NCI-H2171 treated with DMSO at 0.1 percent for 48 hours (cell line): ENCODE results near the gene PRDM2.

Source experiments
- DNase-seq: peaks from one replicate; lab custom pipeline; 2025; lab: John Stamatoyannopoulos, UW

PRDM2 gene

DNA sequence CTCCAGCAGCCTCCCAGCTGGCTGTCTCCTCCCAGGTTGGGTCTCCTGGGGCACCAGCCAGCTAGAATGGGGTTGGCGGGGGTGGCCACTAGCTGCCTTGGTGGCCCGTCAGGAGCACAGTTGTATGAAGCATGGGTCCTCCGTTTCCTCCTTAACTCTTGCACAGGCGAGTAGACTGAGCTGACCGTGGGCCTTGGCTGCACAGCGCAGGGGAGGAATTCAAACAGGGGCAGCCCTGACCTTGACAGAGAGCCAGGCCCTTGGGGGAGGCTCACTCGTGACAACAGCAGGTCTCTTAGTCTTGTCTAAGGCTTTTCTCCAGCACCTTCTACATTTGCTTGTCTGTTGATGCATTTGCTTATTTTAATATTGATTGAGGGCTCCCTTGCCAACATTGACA lies 114.1 kb downstream of the PRDM2 start:
- no peak for DNase-seq

DNA sequence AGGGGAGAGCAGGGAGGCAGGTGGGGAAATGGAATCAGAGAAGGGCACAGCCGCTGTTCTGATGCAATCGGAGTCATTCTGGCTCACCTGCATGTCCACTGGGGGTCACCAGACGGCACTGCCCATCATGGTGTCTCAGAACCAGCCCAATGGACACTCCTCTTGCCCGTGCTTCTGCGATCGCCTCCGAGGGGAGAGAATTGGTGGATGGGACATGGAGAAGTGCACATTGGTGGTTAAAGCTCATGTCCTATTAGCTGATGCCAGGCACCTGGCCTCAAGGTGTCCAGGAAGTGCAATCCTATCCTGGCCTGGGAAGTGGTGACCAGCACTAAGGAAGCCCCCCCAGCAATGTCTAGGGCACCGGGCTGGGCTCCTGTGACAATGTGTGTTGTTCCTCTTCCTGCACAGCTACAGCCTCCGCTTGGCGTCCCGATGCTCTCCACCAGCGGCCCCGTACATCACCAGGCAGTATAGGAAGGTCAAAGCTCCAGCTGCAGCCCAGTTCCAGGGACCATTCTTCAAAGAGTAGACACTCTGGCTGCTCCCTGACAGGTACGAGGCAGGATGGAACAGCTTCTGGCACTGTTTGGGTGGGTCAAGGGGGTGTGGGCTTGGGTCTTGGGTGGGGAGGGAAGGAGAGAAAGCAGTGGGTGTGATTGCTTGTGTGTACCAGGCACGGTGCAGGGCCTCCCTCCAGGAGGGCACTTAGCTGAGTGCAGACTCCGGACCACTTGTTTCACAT lies 116.2 kb downstream of the PRDM2 start:
- no peak for DNase-seq

DNA sequence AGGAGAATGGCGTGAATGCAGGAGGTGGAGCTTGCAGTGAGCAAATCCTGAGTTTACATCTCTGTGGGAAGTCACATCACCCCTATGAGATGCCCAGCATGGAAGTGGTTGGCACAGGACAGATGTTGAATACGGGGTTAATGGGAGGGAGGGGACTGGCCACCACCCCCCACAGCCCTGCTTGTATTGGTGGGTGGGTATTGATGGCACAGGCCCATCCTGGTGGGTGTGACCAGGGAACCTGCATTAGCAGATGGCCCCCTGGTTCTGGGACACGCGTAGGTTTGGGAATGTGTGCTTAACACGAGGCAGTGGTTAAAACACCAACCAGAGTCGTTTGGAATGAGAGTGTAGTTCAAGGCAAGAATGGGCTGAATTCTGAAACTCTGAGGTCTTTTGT lies 117.9 kb downstream of the PRDM2 start:
- no peak for DNase-seq

DNA sequence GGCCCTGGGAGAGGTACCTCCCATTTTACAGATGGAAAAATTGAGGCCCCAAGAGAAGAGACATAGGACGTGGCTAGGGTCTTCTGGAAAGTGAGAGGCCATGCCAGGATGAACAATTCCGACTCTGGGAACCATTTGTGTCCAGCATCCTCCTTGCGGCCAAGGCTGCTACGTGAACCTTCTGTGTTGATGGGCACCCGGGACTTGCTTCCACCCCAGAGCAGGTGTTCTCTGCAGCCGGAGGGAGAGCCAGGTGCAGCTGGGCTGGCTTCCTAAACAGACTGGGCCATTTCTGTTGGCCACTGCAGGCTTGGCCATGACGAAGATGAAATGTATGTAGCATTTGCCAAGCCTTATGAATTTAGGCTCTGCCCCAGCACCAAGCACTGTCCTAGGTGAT lies 118.9 kb downstream of the PRDM2 start:
- DNase-seq, result no peak

DNA sequence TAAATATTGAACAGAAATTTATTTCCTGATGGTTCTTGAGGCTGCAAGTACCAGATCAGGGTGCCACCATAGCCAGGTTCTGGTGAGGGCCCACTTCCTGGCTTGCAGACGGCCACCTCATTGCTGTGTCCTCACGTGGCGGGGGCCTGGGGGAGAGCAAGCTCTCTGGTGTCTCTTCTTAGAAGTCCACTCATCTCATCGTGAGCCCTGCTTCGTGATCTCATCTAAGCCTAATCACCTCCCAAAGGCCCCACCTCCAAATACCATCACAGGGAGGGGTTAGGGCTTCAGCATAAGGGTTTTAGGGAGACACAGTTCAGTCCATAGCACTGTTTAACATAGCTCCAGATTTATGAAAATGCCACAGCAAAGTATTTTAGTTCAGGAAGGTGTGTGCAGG lies 119.7 kb downstream of the PRDM2 start:
- no peak for DNase-seq

DNA sequence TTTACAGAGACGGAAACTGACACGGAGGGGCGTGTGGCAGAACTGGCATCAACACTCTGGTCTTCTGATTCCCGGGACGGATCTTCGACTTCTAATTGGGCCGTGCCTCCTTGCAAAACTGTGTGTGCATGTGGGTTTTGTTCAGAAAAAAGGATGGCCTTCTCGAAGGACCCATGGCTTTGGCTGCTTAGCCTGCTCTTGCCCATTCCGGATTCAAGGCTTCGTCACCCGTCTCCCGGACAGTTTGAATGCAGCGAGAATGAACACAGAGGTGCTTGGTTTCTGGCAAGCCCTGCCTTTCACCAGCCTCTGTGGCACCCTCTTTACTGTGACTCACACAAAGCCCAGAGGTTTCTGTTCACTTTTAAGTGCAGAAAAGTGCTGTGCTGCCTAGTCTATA lies 120.1 kb downstream of the PRDM2 start:
- no peak for DNase-seq

DNA sequence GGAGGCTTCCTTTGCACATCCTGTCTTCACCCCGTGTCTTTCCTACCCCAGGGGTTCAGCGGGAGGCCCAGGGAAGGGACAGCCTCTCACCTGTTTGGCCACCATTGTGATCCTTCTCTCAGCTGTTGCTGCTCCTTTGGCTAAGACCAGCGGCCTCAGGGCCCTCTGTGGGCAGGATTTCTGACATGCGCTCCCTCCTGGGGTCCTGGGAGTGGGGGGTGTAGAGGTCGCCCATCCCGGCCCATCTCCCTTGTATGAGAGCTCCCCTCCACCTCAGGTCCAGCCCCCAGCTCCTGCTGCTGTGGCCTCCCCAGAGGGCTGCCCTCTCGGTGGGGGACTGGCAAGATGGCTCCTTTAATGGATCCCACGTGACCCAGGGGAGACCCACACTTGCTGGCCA lies 120.5 kb downstream of the PRDM2 start:
- DNase-seq, result no peak

DNA sequence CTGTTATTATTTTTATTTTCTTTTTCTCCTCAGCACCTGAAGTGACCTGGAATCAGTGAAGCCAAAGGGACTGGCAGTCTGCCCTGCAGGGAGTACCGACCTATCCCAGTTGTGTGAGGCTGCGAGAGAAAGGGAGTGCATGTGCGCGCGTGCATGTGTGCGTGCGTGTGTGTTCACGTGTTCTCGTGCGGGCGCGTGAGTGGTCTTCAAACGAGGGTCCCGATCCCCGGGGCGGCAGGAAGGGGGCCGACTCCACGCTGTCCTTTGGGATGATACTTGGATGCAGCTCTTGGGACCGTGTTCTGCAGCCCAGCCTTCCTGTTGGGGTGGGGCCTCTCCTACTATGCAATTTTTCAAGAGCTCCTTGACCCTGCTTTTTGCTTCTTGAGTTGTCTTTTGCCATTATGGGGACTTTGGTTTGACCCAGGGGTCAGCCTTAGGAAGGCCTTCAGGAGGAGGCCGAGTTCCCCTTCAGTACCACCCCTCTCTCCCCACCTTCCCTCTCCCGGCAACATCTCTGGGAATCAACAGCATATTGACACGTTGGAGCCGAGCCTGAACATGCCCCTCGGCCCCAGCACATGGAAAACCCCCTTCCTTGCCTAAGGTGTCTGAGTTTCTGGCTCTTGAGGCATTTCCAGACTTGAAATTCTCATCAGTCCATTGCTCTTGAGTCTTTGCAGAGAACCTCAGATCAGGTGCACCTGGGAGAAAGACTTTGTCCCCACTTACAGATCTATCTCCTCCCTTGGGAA lies 123.3 kb downstream of the PRDM2 start:
- no peak for DNase-seq

DNA sequence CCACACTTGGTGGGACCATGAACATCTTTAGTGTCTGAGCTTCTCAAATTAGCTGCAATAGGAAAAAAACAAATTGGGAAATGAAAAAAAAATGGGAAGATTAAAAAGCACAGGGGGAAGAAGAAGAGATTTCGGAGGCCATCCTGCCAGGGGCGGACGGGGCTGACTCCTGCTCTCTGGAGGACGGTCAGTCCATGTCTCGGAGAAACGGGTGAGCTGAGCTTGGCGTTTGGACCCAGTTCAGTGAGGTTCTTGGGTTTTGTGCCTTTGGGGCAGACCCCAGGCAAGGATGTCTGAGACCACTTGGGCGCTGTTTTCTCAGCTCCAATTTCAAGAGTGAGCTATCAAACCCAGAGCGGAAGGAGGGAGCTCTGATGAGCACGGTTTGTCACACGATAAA lies 123.9 kb downstream of the PRDM2 start:
- DNase-seq, result no peak

DNA sequence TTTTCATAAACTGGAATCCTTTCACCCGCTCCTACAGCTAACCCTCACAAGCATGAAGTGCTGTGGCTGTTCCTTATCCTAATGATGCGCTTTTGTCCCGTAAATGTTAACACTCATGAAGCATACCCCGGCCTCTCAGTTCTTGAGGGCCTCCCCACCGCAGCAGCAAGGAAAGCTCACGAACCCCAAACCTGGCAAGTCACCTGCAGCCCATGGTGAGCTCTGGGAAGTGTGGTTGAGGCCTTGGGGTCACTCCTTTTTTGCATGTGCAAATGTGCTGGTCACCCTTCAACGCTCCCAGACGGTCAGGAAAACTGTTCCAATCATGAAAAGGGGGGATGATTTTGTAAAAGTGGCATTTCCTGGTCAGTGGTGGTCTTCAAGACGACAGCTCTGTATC lies 124.6 kb downstream of the PRDM2 start:
- no peak for DNase-seq

DNA sequence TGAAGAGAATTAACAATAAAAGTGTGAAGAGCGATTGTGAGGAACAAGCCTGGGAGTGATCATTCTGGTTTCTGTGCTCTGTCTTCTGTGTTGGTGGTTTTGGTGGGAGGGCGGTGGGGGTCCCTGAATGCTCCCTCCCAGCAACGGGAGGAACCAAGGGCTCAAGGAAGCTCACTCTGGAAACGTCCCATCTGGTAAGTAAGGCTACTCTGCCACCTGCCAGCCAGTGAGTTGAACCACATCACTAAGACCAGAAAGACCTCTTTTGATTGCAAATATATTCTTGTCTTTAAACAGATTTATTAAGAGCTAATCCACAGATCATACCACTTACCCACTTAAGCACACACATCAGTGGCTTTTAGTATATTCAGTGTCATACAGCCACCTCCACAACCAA lies 125.0 kb downstream of the PRDM2 start:
- no peak for DNase-seq

DNA sequence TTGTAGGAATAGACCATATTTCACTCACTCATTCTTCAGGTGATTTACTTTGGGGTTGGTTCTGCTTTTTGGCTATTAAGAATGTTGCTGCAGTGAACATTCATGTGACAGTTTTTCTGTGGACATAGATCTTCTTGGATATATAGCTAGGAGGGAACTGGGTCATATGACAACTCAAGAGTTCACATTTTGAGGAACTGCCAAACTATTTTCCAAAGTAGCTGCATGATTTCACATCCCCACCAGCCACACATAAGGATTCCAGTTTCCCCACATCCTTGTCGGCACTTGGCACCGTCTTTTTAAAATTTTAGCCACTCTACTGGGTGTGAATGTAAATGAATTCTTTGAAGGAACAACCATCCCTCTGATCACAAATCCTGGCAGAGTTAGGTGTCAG lies 126.0 kb downstream of the PRDM2 start:
- no peak for DNase-seq

DNA sequence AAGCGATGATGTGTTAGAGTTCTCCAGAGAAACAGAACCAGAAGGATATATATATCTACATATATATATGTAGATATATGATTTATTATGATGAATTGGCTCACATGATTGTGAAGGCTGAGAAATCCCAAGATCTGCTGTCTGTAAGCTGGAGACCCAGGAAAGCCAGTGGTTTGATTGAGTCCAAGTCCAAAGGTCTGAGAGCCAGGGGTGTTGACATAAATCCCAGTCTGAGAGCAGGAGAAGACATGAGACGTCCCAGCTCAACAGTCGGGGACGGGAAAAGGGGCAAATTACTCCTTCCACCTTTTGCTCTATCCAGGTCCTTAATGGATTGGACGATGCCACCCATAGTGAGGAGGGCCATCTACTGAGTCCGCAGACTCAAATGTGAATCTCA lies 126.6 kb downstream of the PRDM2 start:
- DNase-seq, result no peak

DNA sequence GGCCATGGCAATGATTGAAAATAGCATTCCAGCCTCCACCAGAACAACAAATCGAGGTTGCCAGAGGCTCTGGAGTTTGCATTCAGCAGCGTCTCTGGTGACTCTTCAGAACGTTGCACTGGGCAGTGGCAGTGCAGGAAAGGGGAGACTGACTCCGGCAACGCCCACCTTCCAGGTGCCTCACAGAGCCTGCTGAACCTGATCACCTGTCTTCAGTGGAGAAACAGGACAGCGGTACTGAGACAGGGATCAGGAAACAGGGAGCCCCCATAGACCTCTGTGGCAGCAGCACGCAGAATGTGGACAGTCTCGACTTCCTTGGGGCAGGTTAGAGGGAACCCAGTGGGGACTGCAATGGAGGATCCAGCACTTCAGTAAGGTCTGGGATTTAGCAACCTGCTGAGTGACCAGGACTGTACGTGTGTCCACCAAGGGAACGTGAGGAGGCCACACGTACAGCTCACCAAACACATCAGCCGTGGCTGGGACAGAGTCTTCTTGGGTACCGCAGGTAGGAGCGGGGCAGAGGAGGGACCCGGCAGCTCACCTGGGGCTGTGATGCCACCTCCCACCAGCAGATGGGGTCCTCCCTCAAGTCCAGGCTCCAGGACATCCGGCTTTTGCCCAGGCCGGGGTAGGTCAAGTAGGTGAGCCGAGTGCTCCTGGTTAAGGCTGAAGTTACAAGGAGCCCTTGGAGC lies 128.6 kb downstream of the PRDM2 start:
- DNase-seq, result no peak

DNA sequence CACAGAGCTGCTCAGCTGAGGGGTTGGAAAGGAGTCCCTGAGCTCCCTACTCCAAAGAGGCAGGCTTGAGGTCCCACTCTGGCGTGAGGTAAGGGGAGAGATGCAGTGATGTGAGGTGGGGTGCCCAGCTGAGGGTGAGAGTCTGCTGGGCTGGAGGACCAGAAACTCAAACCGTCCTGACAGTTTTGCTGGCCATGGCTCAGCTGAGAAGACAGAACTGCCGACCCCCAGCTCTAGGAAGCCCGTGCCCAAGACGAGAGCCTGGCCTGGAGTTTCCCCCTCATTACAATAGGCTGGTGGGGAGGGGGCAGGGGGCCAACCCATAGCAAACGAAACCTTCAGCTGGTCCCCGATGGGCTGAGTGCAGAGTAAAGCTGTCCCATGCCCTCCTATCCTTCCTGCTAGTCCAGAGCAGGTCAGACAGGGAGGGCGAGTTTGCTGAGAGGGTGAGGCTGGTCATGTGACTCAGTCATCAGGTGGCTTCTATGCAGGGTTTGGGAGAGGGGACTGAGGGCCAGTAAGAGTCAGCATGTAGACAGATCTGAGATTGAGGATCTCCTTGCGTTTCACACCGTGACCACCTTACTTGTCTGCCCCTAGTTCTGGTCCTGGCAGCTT lies 129.3 kb downstream of the PRDM2 start:
- DNase-seq, result no peak

DNA sequence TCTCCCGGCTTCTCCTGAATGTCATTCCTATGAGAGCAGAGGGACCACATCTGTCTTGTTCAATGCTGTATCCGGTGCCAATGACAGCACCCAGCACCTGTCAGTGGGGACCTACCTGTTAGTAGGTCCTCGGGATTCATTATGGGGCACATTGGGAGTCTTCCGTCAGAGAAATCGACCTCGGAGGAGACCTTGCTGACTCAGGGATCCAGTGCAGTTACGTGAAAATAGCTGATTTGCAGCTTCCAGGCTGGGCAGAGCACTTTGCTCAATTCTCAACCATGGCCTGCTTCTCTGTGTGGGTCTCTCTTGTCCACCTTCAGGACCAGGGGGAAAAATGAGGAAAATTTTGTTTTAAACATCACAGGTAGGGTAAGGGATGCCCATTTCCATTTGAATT lies 130.2 kb downstream of the PRDM2 start:
- DNase-seq, result no peak

DNA sequence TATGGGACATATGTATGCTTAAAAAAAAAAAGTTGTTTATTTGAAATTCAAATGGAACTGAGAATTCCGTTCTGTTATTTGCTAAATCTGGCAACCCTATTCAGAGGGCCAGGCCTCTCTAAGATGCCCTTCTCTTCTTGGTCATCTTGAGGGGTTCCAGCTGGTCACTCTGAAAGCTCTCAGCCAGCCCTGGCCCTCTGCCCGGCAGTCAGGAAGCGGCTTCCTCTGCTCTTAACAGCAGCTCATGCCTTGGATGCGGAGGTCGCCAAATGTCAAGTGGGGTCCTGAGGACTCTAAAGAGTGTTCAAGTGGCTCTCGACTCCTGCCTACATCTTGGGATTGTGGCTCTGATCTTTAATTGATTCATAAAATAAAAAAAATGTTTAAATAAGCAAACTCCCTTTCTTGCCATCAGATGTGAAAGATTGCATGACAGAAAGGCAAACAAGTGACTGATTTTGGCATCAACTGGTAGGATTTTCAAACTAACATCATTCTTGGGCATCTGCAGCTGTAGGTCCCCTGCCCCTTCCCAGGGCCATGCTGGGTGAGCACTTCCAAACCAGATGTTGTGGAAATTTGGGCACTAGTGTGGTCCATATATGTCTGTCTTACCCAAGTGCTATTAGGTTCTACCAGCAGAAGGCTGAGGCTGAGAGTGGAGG lies 130.8 kb downstream of the PRDM2 start:
- DNase-seq, result no peak

DNA sequence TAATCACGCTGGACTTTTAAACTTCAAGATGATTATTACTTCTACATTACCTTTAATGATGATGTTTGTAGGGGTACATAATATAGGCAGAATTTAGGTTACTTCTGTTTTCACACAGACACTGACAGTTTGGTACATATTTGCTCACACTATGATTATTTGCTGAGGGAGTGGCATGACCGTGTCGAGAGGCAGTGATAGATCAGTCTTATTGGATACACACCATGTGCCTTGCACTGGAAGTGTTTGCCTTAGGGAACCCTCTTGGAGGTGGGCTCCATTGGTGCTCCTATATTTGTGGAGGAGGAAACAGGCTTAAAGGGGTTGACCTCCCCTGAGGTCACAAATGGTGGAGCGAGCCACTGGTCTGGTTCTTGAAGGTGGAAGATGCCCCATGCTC lies 132.1 kb downstream of the PRDM2 start:
- no peak for DNase-seq

DNA sequence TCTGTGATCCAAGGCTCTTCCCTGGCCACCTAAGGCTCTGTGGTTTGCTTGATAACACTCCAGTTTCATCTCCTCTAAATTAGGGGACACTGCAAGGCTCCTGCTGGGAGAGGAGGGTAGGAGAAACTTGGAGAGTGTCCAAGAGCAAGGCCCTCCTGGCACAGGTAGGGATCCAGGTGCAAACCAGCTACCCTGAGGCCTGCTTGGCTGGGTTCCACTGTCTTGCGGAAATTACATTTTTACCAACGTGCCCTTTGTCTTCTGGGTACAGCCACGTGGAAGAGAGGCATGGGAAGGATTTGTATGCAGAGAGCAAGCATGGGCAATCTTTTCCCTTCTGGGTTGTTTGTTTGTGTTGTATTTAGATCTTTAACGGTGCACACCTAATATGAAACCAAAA lies 132.5 kb downstream of the PRDM2 start:
- DNase-seq, result peak; percentile 29

DNA sequence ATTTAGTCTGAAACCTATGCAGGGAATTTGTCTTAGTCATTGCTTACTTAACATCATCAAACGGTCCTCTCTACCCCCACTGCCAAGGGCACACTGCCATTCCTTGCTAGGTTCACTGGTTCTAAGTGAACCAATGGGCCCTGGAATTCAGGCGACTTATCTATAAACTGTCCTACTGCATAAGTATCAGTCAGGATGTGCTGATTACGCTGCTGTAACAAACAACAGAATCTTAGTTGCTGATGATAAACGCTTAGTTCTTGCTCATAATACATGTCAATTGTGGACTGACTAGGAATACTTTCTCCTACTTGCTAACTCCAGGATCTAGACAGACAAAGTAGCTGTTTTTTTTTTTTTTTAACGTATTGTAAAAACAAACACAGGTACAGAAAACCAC lies 136.1 kb downstream of the PRDM2 start:
- no peak for DNase-seq

DNA sequence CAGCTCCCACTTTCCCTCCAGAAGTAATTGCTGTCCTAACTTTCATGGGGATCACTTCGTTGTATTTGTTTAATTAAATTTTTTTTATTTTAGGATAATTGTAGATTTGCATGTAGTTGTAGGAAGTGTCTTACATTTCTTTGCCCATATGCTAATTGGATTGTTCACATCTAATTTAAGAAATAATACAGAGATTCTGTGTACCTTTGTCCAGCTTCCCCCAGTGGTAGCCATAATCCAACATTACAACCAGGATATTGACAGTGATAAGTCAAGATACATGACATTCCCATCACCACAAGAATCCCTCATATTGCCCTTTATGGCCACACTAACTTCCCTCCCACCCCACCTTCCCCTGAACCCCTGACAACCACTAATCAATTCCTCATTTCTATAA lies 136.6 kb downstream of the PRDM2 start:
- DNase-seq, result no peak

DNA sequence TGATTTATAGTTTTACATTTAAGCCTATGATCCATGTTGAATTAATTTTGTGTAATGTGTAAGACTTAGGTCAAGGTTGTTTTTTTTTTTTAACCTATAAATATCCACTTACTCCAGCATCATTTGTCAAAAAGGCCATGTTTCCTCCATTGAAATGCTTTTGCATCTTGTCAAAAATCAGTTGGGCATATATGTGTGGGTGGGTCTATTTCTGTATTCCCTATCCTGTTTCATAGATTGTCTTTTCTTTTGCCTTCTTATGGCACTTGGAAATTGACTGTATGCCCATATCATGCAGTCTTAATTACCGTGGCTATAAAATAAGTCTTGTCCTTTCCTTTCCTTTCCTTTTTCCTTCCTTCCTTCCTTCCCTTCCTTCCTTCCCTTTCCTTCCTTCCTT lies 138.2 kb downstream of the PRDM2 start:
- DNase-seq, result no peak
